Transverse colon (tissue), 3 donors: ENCODE data around the gene ASIP.
A peak's percentile ranks its signal among the peaks of the same experiment; 100 is the strongest.

Experiments
- CTCF ChIP-seq, 5 experiments: fragments of 200-600 bp in 3 of 5; fragments of 450-650 bp in 2 of 5; sonication (generic) in 3 of 5; IDR thresholded peaks; 1 replicate in 2 of 5; 2 replicates in 3 of 5; pipeline ENCODE4 v1.5.1; 2016 to 2017; ENCODE audit warnings: antibody characterized with exemption in 5 of 5, inconsistent platforms in 3 of 5, mild to moderate bottlenecking in 2 of 5, moderate library complexity in 1 of 5
- POLR2A ChIP-seq: fragments of 450-650 bp; IDR thresholded peaks from one replicate; pipeline ENCODE4 v1.6.1; 2016; ENCODE audit warnings: antibody characterized with exemption, mild to moderate bottlenecking, moderate library complexity

DNA sequence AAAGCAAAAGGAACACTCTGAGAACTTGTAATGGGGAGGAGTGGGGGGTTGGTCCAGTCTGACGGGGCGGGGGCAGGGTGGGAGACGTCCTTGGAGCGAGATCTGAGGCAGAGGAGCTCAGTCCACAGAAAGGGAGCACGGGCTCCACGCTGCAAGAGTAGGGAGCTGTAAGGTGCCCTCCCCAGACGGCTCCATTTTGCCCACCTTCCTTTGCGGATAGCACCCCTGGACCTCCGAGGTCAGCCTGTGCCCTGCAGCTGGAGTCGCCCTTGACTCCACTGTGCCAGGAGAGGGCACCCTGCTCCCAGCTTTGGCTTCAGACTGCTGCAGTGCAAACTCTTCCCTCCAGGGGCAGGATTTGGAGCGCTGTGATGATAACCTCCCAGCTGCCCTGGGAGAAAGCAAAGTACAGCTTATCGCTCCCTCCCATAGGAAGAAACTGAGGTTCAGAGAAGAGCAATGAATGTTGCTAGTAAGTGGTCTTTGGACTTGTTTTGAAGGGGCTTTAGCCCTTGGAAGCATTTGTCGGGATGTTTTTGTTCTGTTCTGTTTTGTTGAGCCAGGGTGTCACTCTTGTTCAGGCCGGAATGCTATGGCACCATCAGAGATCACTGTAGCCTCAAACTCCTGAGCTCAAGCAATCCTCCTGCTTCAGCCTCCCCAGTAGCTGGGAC lies 71.5 kb downstream of the ASIP start:
- TF ChIP-seq POLR2A (no peak), CTCF (IDR thresholded peaks at IDR 0.05) (peak; percentile 98 to 100 (median 99))
